ENCODE results near the gene IL20.

DNA sequence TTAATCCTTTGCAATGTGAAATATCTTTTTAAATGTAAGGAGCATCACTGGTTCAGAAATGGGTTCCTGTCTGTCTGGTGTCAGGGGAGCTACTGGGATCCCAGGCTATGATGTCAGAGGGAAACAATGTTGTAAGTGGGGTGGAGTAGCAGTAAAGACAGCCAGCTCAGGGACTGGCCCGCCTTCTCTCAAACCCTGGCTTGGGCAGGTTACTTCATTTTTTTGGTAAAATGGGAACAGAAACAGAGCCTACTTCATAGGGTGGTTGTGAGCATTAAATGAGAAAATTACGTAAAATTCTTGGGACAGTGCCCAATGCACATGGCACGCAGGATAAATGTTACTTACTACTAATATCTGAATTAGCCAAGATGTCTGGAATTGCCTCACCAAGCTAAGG is 30.7 kb upstream of the IL20 start:
- TF ChIP-seq, protein P1, sequence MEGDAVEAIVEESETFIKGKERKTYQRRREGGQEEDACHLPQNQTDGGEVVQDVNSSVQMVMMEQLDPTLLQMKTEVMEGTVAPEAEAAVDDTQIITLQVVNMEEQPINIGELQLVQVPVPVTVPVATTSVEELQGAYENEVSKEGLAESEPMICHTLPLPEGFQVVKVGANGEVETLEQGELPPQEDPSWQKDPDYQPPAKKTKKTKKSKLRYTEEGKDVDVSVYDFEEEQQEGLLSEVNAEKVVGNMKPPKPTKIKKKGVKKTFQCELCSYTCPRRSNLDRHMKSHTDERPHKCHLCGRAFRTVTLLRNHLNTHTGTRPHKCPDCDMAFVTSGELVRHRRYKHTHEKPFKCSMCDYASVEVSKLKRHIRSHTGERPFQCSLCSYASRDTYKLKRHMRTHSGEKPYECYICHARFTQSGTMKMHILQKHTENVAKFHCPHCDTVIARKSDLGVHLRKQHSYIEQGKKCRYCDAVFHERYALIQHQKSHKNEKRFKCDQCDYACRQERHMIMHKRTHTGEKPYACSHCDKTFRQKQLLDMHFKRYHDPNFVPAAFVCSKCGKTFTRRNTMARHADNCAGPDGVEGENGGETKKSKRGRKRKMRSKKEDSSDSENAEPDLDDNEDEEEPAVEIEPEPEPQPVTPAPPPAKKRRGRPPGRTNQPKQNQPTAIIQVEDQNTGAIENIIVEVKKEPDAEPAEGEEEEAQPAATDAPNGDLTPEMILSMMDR (IDR thresholded peaks at IDR 0.05; ENCODE audit: low read depth, low read length), result no peak
- TF ChIP-seq EZH2phosphoT487 (IDR thresholded peaks at IDR 0.05; ENCODE audit: low read depth), result no peak
